Gastroesophageal sphincter (tissue), 4 donors: ENCODE data around the gene MRTO4. TPM values are rescaled to one million over a fixed set of nuclear protein-coding genes. Genes with fewer than 3 reads are reported as not detected.

Experiments used
- ATAC-seq: fragments of 150-250 bp; one replicate; pipeline ENCODE4 v1.9.1; 2016; ENCODE audit warnings: mild to moderate bottlenecking, moderate library complexity
- H3K27ac ChIP-seq, 4 donors: fragments of 200-600 bp; sonication (generic) in 3 of 4; 1 replicate in 3 of 4; 2 replicates in 1 of 4; pipeline ENCODE4 v1.5.1; 2016 to 2019
- H3K27me3 ChIP-seq: fragments of 200-600 bp; sonication (generic); one replicate; pipeline ENCODE4 v1.5.1; 2019
- H3K36me3 ChIP-seq, 2 donors: fragments of 200-600 bp; sonication (generic); one replicate each; pipeline ENCODE4 v1.5.1; 2019; ENCODE audit warnings: control low read depth in 1 of 2
- H3K4me1 ChIP-seq, 3 donors: fragments of 200-600 bp; sonication (generic); 1 replicate in 2 of 3; 2 replicates in 1 of 3; pipeline ENCODE4 v1.5.1; 2016 to 2019; ENCODE audit warnings: control low read depth in 2 of 3
- H3K4me3 ChIP-seq, 2 donors: fragments of 200-600 bp; sonication (generic); one replicate each; pipeline ENCODE4 v1.5.1; 2019; ENCODE audit warnings: mild to moderate bottlenecking in 1 of 2, moderate library complexity in 1 of 2
- H3K9me3 ChIP-seq, 3 donors: fragments of 200-600 bp; sonication (generic); one replicate each; pipeline ENCODE4 v1.5.1; 2017 to 2019; ENCODE audit warnings: control low read depth in 2 of 3
- EP300 ChIP-seq: sonication (generic); formaldehyde crosslinking; IDR thresholded peaks from one replicate; pipeline ENCODE4 v1.6.1; 2017; ENCODE audit warnings: antibody characterized with exemption, mild to moderate bottlenecking
- POLR2A ChIP-seq, 2 donors: fragments of 450-650 bp; IDR thresholded peaks; one replicate each; pipeline ENCODE4 v1.6.1; 2017; ENCODE audit warnings: antibody characterized with exemption in 2 of 2, mild to moderate bottlenecking in 2 of 2, moderate library complexity in 1 of 2
- POLR2AphosphoS5 ChIP-seq: sonication (generic); formaldehyde crosslinking; IDR thresholded peaks from one replicate; pipeline ENCODE4 v1.6.1; 2017; ENCODE audit warnings: antibody characterized with exemption
- WGBS, 2 donors: methylation state at CpG; one replicate each; pipeline ENCODE4 v1.1.5; 2018; ENCODE audit warnings: low coverage in 1 of 2; 5-methylcytosine and 5-hydroxymethylcytosine counted together
- total RNA-seq, 4 donors: library from RNA; depleted of rRNA; stranded (reverse); fragments of >200 nt; gene quantifications; one replicate each; pipeline ENCODE4 v1.1.0, GENCODE V29; 2016
- TF ChIP-seq, protein P1 (sequence below), 4 experiments: fragments of 200-600 bp in 2 of 4; fragments of 450-650 bp in 2 of 4; sonication (generic) in 1 of 4; IDR thresholded peaks; one replicate each; pipeline ENCODE4 v1.5.1; 2017 to 2019; ENCODE audit warnings: antibody characterized with exemption in 4 of 4, mild to moderate bottlenecking in 2 of 4, moderate library complexity in 2 of 4

The MRTO4 gene
- total RNA-seq: 10 to 100 TPM; 12.5 to 28.5 (median 19.7) TPM

DNA sequence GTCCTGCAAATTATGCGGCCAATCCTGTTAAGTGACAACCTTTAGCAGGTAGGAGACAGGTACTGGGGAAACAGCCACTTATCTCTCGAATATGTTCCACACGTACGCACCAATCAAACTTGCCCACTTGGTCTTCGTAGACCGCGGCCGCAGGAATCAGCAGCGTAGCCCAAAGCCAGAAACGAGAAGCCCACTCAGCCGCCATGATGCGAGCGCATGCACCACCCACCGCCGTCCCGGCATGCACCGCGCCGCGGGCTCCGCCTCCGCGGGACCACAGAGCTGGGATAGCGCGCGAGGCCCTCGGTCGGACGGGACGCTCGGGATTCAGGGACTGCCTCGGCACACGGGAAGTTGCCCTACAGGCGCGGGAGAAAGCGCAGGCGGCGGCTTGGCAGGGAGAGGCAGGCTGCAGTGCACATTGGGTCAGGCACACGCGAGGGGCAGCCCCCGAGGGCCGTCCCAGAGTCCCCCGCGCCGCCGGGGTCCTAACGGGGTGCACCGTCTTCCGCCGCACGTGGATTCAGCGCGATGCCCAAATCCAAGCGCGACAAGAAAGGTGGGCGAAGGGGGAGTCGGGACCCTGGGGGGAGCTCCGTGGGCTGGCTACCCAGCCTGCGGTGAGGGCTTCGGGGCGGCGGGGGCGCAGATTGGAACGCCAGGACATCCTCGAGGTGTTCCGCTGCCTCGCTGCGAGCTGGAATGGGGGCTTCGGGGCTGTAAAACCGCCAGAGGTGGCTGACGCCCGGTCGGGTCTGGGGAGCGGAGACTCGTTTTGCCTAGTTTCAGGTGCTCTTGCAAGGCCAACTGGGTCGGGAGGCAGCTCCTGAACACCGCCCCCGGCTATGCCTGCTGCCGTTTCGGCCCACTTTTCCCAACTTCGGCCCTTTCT lies at the start of gene MRTO4, which contains the start of gene EMC1:
MRTO4 (plus strand) TSS at position 501 of the 892 bp plus-strand sequence; CDS start at position 532, 31 bp downstream.
EMC1 (minus strand) TSS at position 220 of the 892 bp plus-strand sequence; CDS start at position 205, 15 bp downstream.
- 0% methylated on average over 7 of the region's 81 CpGs; no CpG with 5 or more reads in 1 of the 2 donors for WGBS, 2 donors
- Histone ChIP-seq H3K27ac (peak within 1 kb of the TSS; percentile 74 to 95 (median 94)), H3K36me3 (peaks cover 0 to 15% of the 10 kb centered on the region in 2 donors), H3K27me3 (no peaks in the 10 kb centered on the region), H3K9me3 (no peaks in the 10 kb centered on the region), H3K4me3 (peak within 1 kb of the TSS; percentile 64 to 85), H3K4me1 (peaks cover 2 to 43% (median 23%) of the 10 kb centered on the region in 3 donors)
- ATAC-seq: peak; percentile 97
- TF ChIP-seq EP300: no peak
- TF ChIP-seq, protein P1, sequence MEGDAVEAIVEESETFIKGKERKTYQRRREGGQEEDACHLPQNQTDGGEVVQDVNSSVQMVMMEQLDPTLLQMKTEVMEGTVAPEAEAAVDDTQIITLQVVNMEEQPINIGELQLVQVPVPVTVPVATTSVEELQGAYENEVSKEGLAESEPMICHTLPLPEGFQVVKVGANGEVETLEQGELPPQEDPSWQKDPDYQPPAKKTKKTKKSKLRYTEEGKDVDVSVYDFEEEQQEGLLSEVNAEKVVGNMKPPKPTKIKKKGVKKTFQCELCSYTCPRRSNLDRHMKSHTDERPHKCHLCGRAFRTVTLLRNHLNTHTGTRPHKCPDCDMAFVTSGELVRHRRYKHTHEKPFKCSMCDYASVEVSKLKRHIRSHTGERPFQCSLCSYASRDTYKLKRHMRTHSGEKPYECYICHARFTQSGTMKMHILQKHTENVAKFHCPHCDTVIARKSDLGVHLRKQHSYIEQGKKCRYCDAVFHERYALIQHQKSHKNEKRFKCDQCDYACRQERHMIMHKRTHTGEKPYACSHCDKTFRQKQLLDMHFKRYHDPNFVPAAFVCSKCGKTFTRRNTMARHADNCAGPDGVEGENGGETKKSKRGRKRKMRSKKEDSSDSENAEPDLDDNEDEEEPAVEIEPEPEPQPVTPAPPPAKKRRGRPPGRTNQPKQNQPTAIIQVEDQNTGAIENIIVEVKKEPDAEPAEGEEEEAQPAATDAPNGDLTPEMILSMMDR (IDR thresholded peaks at IDR 0.05): peak in 1 of 4 experiments; percentile 32
- TF ChIP-seq POLR2AphosphoS5: peak; percentile 53
- TF ChIP-seq POLR2A (IDR thresholded peaks at IDR 0.05): peak; percentile 33 to 34

DNA sequence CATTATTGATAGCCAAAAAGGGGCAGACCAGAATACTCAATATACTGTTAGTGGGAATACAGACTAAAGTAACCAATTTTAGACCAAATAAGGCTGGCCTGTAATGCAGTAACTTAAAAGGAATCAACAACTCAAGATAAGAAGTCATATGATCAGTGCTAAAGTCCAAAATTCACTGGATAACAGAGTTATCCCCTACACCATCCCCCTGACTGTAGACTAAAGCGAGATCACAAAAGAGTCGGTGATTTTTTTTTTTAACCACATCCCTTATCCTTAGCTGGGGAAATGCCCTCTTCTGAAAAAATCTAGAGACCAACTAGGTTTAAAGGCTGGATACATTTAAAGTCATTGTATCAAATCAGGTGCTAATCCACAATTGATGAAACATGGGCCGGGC lies 49.2 kb upstream of the MRTO4 start:
- Histone ChIP-seq H3K27ac (peak overlapping the region in 3 of 4 donors; percentile 17 to 99 (median 95)), H3K4me1 (peaks cover 10 to 90% (median 44%) of the 10 kb centered on the region in 3 donors), H3K4me3 (no peak overlapping the region), H3K27me3 (no peaks in the 10 kb centered on the region), H3K9me3 (no peaks in the 10 kb centered on the region), H3K36me3 (peaks cover 11 to 42% of the 10 kb centered on the region in 2 donors)
- WGBS, 2 donors: 84 to 92% methylated on average over 3 of the region's 3 CpGs
- TF ChIP-seq, protein P1 (IDR thresholded peaks at IDR 0.05): no peak
- no peak for ATAC-seq

DNA sequence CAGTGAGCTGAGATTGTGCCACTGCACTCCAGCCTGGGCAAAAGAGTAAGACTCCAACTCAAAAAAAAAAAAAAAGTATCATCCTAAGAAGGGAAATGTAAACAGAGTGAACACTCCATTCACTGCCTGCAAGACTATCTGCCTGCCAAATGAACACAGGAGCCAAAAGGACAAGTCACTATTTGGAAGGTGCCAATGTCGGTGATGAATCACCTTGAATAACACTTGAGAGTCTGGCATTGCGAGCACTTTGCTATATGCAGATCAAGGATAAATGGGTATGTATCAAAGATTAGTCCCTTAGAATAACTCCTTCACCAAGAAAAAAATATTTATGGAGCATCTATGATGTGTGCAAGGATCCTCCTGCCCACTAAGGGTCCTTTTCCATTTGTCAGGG lies 48.2 kb upstream of the MRTO4 start:
- ATAC-seq: peak; percentile 73

DNA sequence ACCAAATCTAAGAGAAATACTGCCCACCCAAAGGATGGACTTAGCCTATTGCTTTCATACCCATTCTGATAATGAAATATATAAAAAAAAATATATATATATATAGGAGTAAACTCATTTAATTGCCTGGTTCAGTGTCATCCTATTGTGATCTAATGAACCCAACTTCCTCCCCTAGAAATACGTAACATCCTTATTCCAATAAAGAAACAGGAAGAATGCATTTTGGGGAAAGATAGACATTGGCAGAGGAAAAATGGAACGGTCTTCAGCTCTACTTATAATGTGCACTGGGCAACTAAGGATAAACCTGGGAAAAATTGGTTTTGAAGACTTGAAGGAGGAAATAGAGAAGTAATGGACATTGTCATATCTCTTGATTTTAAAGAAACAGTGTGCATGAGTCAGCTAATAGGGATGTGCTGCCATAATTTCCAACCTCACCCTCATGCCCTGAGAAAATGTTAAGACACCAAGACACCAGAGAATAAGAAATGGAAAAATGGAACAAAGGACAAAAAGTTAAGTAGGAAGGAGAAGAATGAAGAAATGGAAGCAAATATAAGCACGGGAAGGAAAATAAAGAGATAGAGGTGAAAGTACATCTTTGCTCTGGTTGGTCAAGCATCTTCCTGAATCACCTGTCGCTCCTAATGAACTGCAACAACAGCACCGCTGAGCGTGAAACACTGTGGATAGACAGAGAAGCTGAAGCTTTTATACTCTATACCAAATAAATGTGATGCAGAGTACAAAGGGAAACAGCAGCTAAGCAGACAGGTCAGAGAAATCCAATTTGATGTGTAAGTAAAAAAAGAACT lies 46.9 kb upstream of the MRTO4 start:
- 60 to 78% methylated on average over 6 of the region's 6 CpGs for WGBS, 2 donors
- no peak for ATAC-seq
- H3K4me1 ChIP-seq: peaks cover 14 to 98% (median 50%) of the 10 kb centered on the region in 3 donors

More for the DNA sequence above, 48.2 kb upstream of the MRTO4 start:
- Histone ChIP-seq H3K27ac (peak overlapping the region in 3 of 4 donors; percentile 35 to 99 (median 95)), H3K36me3 (peaks cover 2 to 32% of the 10 kb centered on the region in 2 donors), H3K4me1 (peaks cover 14 to 100% (median 50%) of the 10 kb centered on the region in 3 donors), H3K9me3 (no peaks in the 10 kb centered on the region), H3K4me3 (no peak overlapping the region), H3K27me3 (no peaks in the 10 kb centered on the region)
- 37 to 48% methylated on average over 2 of the region's 2 CpGs for WGBS, 2 donors
- TF ChIP-seq EP300 (no peak), POLR2AphosphoS5 (peak; percentile 76)

More for the DNA sequence above, 46.9 kb upstream of the MRTO4 start:
- H3K36me3 ChIP-seq: peaks cover 0 to 20% of the 10 kb centered on the region in 2 donors
- TF ChIP-seq, protein P1 (IDR thresholded peaks at IDR 0.05): no peak
- TF ChIP-seq POLR2AphosphoS5: no peak
- TF ChIP-seq EP300: no peak
- TF ChIP-seq POLR2A (IDR thresholded peaks at IDR 0.05): no peak
- no peaks in the 10 kb centered on the region for H3K9me3 ChIP-seq
- H3K27me3 ChIP-seq: no peaks in the 10 kb centered on the region
- H3K27ac ChIP-seq: peak overlapping the region in 3 of 4 donors; percentile 31 to 99 (median 95)
- no peak overlapping the region for H3K4me3 ChIP-seq
